Central memory CD4-positive, alpha-beta T cell (primary cell): ENCODE results near the gene DNAJC13.
"Not testable (repeated sequence)": the region's sequence is repeated elsewhere in the genome, so short reads cannot be mapped to it uniquely, and the experiment has no call there.

ENCODE experiments used
- DNase-seq: peaks from one replicate; pipeline ENCODE4 v3.0.0; 2022

Gene DNAJC13

DNA sequence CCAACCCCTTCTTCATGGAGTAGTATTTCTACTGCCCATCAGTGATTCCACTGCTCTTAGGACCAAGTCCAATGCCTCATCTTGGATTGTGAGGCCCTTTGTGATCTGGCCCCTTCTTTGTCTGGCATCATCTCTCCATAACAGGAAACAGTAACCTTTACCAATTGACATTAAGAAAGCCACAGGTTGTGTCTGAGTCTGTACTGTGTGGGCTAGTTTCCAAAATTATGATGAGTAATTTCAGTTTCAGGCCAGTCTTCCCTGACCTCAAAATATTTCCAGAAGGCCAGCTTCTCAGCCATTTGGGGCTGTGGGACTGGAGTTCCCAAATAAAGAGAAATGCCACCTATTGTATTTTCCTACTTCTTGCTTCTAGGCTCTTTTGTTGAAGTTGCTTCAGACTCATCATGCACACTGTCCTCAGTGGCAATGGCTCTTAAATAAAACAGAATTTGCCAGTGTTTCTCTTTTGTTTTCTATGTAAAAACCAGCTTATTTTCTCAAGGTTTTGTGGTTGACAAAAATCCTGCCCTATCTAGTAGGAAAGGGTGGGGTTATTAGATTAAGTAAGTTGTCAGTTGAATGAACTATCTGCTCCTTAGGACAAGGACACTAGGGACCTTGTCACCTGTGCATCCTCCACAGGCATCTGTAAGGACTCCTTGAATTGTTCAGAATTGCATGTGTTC is 132.7 kb downstream of the DNAJC13 start:
- DNase-seq = no peak

DNA sequence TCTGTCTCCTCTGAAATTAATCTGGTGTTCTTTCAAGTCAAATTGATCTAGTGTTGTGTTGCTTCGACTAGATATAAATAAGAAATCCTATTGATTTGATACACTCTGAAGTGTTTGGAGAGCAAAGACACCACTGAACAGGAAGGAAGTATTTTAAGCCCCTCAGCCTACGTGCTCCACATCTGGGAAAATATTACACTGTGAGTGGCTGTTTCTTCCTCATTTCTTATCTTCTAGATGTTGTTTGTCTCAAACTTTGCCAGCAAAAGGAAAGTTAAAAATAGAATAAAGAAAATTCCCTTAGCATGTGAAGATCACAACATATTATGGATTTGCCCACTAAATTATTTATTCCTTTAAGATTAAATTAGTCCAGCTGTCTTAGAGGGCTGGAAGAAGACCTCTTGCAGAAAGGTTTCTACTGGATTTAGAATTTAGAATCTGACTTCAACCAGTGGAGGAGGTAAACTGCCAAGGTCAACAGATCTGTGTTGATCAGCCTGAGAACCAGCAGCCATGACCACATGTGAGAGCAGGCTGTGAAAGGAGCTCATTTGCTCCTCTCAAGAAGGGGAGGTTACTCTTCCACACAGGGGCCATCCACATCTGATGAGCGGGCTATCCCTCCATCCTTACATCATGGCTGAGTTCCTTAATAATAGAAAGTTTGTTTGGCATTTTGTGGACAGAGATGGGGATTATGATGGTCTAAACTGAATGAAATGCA is 133.4 kb downstream of the DNAJC13 start:
- no peak for DNase-seq

DNA sequence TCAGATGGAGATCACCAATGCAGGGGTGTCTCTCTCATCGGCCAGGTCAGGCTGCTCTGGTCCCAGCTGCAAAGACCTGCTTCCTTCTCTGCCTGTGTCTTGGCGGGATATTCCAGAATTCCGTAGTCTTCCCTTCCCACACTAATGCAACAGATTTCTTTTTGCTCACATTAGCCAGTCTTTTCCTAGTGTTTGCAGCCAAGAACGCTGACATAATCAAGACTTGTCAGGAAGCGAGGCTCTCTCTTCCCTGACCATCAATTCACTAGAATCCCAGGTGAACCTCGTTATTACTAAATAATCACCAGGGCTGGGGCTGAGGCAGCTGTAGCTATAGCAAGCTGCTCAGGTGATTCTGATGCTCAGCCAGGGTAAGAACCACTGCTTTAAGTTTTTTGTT is 136.5 kb downstream of the DNAJC13 start:
- DNase-seq = no peak

DNA sequence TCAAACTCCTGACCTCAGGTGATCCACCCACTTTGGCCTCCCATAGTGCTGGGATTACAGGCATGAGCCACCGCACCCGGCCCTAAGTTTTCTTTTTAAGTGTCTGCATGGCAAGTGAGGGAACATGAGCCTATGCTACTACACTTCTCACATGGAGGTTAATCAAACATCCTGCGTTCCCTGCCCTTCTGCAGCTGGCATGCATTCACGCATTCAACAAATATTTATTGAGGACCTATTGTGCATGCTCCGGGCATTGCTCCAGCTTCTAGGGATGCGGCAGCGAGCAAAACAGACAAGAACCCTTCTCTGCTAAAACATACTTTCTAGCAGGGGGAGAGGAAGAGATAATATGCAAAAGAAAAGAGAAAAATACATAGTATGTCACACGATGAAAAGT is 137.1 kb downstream of the DNAJC13 start:
- no peak for DNase-seq

DNA sequence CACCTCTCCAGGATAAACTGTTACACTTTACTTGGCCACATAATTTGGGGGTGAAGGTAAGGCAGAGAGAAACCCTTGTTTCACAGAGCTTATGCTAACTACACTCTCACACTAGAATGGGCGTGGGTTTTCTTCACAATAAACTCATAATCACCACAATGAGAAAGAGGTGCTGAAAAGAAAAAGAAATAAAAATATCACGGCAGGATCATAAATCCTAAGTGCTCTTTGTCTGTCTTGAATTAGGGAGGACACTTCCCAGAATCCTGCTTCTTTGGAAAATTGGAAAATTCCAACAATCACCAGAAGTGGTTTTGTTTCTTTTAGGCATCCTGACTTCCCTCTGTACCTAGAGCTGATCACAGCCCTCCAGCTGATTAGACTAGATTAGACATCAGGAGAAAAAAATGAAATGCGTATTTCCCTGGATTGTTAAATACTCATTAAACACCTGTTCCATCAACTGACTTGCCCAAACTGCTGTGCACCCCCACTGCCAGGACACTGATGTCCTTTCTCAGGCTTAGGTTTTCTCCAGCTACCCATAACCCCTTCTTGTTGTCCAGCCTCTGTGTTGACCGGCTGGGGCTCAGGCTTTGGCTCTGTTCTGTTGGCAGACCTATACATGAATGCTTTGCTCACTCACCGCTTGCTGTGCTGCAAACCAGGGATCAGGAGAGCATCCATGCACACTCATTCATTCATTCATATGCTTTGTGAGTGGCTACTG is 138.2 kb downstream of the DNAJC13 start:
- DNase-seq = no peak

DNA sequence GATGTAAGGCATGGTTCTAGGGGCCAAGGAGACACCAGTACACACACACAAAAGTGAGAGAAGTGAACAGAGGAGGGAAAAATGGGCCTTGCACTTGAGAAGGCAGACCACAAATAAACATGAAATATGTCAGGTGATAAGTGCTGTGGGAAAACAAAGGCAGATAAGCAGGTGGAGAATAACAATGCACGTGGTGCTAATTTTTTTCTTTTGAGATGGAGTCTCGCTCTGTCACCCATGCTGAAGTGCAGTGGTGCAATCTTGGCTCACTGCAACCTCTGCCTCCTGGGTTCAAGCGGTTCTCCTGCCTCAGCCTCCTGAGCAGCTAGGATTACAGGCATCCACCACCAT is 138.7 kb downstream of the DNAJC13 start:
- not testable (repeated sequence) for DNase-seq

DNA sequence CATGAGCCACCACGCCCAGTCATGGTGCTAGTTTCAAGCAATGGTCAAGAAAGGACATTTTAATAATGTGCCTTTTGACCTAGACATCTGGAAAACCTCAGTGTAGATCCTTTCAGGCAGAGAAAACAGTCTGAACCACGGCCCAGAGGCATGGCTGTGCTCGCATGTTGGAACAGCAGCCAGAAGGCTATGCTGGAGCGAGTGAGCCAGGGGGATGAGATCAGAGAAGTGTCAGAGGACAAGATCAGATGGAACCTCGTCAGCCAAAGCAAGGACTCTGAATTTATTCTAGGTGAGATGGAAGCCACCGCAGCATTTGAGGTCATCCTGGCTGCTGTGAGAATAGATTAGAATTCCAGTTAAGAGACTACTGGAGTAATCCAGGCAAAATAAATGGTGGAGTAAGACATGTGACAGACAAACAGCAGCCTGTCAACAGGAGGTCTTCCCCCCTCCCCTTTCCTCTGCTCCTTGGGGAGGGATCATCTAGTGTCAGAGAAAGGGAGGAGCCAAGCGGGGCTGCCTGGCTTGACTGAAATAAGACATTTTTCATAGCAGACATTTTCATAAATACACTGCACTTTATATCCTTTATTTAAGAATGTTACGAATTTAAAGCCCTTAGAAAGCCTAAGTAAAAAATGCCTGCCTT is 139.3 kb downstream of the DNAJC13 start:
- no peak for DNase-seq

DNA sequence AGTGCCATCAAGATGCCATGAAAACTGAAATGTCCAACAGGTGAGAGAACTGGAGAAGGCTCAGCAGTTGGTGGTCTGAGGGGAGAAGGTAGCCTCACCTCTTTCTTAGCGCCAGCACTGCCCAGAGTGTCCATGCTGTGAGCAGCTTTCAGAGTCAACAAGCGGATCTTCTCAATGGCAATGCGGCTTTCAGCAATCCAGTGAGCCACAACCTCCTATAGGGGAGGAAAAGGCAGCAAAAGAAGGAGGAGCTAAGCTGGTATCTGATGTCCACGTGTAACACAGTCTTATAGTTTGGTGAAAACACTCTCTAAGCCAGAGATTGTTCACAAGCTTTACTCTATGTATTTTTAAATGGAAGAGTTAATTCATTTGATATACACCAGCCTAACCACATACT is 143.7 kb downstream of the DNAJC13 start:
- DNase-seq = no peak

DNA sequence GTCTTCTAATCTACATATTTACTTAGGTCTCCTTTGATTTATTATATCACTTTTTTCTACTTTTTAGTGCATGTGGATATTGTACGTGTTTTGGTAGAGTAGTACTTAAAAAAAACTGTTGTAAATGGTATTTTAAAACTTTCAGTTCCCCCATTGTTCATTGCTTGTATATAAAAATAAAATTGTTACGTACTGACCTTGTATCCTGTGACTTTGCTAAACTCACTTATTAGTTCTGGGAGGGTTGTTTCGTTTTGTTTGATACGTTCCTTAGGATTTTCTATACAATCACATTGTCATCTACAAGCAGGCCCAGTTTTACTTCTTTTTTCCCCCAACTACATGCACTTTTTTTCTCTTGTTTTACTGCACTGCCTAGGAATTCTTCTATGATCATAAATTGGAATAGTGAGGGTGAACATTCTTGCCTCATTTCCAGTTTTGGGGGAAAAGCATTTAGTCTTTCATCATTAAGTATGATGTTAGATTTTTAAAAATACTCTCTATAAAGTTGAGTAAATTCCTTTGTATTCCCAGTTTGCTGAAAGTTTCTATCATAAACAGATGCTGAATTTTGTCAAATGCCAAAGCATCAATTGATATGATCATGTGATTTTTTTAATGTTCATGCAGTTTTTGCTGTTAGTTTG is 146.2 kb downstream of the DNAJC13 start:
- no peak for DNase-seq

DNA sequence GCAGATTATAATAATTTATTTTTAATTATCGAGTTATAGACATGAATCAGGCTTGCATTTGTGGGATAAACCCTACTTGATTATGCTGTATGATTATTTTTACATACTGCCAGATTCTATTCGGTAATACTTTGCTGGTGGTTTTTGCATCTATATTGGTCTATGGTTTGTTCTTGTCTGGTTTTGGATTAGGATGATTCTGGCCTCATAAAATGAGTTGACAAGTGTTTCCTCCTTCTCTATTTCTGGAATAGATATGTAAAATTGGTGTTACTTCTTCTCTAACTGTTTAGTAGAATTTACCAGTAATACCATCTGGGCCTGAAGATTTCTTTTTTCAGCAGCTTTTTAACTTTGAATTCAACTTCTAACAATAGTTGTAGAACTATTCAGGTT is 146.8 kb downstream of the DNAJC13 start:
- no peak for DNase-seq

DNA sequence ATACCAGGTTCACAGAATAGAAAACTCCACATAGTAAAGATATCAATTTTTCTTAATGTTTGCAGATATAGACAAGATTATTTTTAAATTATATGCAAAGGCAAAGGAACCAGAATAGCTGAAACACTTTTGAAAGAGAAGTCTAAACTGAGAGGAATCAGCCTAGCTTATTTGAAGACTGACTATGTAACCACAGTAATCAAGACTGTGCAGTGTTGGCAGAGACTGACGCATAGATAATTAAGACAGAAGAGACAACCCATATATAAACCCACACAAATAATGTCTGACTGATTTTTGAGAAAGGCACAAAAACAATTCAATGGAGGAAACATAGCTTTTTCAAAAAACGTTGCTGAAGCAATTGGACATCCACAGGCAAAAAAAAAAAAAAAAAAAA is 151.1 kb downstream of the DNAJC13 start:
- DNase-seq = no peak

DNA sequence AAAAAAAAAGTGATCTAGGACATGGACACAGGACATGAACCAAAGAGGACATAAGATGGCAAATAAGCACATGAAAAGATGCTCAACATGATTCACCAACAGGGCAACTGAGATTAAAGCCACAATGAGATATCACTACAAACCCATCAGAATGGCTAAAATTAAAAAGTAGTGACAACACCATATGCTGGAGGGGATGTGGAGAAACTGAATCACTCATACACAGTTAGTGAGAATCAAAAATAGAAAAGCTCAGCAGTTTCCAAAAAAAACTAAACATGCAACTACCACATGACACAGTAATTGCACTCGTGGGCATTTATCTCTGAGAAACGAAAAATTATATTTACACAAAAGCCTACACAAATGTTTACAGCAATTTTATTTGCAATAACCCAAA is 151.9 kb downstream of the DNAJC13 start:
- no peak for DNase-seq

DNA sequence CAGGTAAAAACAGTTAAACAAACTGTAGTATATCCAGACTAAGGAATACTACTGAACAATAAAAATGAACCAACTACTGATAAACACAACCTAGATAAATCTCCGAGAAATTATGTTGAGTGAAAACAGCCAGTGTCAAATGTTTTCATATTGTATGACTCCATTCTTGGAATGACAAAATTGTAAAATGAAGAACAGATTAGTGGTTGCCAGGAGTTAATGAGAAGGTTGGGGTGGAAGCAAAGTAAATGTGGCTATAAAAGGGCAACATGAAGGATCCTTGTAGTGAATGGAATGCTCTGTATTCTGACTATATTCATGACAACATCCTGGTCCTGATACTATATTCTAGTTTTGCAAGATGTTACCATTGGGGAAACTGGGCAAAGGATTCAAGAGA is 152.3 kb downstream of the DNAJC13 start:
- no peak for DNase-seq

DNA sequence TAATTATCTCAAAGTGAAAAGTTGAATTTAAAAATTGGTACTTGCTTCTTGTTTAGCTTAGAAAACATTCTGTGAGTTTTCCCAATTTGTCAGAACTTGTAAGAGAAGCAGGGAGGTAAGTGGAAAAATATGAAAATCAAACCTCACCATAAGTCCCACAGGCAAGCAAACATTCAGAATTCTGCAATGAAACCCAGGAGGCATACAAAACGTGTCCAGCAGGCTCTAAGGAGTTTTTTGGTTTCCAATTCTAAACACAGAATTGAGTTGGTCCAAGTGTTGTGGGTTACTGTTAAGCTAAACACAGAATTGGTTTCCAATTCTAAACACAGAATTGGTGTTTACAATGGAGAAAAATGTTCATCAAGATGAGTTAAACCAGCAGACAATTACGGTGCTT is 152.7 kb downstream of the DNAJC13 start:
- DNase-seq = no peak

DNA sequence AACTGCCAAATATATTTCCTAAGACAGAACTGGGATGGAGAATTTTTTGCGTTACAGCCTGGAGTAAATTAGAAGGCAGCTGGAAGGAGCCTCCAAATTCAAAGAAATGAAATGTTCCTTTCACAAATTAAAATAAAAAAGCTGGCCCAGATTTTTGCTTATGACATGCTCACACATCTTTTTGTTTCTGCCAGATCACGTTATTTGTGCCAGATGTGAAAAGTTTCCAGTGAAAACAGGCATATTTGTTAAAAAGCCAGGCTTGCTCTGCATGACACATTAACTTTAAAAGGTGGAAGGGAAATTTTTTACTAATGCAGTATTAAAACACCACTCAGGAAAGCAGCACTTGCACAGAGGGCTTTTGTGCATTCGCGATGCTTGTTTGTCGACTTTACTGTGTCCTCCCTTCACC is 156.5 kb downstream of the DNAJC13 start:
- no peak for DNase-seq

DNA sequence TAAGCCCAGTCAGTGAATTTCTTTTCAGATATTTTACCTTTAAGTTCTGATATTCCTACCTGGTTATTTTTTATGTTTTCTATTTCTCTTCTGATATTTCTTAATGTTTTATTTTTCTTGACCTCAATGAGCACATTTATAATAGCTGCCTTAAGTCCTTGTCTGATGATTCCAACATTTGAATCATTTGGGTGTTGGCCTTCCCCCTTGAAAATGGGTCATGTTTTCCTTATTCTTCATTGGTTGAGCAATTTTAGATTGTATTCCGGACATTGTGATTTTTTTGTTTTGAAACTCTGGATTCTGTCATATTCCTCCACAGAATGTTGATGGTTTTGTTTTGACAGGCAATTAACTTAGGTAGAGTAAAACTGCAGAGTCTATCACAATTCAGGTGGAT is 170.1 kb downstream of the DNAJC13 start:
- no peak for DNase-seq
